ENCODE measurements around the gene SLC12A8.

The SLC12A8 gene

GRCh38 chr3:125186800-125187598 is 25.5 kb downstream of the SLC12A8 start:
- peak in 1 of 56 donors; percentile 9 for DNase-seq

GRCh38 chr3:125186261-125186787 is 26.2 kb downstream of the SLC12A8 start:
- DNase-seq, result peak in 19 of 56 donors; percentile 5 to 58 (median 31)

DNA sequence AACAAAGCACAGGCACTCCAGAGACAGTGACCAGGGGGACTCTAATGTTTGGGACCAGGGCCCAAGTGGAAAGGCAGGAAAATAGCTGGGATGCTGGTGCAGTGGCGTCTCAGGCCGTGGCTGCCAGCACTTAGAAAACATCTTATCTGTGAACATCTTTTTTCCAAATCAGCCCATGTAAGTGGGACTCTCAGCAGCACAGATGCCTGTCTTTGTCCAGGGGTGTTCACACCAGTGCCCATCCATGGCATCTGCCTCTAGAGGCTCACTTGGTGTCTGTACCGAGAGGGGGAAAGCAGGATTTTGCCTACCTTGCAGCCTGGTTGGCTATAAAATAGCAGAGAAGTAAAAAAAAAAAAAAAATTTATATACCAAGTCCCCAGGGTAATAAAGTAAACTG is 26.7 kb downstream of the SLC12A8 start:
- no peak for DNase-seq

DNA sequence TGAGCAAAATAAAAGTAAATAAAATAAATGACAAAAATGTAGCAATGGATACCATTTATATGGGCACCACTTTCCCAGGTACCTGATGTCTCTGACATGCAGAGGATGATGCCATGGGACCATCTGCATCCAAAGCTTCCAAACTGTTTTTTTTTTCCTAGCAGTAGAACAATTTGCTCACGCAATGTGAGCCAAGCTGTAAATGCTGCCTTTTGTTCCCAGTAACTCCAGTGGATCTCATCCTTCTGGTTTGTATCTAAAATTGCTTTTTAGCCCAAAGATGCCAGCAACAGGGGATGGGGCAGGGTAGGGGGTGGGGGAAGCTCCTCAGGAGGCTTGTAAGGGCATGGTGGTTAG is 32.7 kb downstream of the SLC12A8 start:
- no peak for DNase-seq

- DNase-seq, result no peak
These were observed 33.2 kb downstream of the SLC12A8 start for GRCh38 chr3:125179143-125179883.

GRCh38 chr3:125177746-125178145 is 34.8 kb downstream of the SLC12A8 start:
- DNase-seq, result no peak

DNA sequence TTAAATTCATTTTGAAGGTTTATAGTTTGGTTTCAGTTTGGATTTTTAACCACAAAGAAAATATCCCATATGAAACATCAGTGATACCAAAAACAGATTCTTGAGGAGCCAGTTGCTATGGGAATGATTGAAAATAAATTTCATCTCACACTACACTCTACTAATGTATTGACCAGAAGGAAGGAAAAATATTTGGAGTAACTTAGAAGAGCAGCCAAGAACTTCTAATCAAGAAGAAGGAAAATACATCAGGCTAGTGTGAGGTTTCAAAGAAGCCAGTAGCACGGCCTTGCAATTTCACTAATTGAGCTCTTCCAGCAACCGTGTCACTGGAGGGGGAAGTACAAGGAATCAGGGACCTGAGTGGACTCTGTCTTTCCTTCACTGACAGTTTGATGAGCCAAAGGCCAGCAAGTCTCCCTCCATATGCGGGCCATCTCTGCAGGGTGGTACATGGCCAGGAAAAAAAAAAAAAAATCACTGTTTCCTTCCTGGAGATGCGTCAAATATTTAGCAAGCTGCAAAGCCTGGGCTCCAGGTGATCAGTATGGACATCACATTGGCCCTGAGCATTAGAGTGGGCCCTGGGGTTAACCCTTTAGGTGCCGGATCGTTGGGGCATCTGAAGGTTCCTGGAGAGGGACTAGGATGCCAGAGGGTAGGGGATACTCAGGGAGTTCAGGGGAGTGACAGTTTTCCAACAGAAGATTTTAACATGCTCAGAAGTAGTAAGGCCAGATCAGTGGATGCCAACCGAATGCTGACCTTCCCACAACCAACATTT is 37.1 kb downstream of the SLC12A8 start:
- DNase-seq, result no peak

DNA sequence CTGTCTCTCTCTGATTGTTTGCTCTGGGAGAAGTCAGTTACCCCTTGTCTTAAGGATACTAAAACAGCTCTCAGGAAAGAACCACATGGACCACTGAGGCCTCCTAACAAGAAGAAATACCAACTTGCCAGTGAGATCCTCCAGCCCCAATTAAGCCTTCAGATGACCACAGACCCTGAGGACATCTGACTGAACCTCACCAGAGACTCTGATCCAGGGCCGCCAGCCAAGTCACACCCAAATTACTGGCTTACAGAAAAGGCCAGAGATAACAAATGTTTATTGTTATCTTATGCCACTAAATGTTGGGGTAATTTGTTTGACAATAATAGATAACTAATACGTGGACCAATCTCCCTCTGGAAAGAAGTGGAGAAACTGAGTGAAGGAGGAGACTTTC is 40.2 kb downstream of the SLC12A8 start:
- no peak for DNase-seq

DNA sequence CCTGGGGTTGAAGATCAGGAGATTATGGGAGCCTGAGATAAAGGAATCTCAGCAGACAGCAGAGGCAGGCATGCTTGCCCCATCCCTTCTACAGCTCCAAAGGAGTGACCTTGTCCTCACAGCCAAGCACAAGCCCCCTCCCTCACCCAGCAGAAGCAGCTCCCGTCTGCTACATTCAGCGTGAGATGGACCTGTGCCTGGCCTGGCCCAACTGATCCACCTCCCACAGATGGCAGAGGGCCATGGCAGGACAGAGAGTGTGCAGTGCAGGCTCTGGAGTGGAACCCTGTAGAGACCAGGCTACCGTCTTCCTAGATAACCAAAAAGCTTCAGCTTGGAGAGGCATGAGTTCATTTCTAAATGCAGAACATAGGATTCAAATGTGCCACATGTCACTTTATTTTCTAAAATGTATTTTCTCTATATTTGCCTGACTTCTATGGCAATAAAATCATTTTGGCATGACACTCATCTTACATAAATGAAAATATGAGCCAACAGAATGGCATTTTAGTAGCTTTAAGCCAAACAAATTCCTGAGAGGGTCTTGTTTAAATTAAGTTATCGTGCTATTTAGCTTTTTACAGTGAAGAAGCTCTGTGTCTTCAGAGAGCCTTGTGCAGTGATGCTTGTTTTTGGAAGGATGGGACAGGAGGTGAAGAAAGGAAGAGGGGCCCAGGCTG is 43.7 kb downstream of the SLC12A8 start:
- no peak for DNase-seq

DNA sequence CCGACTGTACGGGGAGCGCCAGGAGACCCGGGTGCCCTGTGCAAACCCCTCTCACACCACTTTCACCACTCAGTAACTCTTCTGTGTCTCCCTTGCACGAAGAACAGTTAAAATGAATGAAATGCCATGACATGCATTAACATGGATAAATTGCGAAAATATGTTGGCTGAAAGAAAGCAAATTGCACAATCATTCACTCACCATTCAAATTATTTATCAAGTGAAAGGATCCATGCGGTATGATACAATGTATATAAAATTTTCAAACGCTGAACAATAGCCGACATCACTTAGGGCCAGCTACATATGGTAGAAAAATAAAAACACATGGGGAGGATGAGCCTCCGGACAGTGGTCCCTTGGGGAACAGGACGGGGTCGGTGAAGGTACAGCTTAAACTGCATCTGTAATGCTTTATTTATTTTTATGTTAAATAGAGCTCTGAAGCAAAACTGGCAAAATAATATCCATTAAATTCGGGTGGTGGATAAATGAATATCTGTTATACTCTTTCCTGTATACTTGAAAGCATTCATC is 45.9 kb downstream of the SLC12A8 start:
- DNase-seq, result no peak

- DNase-seq, result no peak
These were observed 46.5 kb downstream of the SLC12A8 start for GRCh38 chr3:125165948-125166553.

DNA sequence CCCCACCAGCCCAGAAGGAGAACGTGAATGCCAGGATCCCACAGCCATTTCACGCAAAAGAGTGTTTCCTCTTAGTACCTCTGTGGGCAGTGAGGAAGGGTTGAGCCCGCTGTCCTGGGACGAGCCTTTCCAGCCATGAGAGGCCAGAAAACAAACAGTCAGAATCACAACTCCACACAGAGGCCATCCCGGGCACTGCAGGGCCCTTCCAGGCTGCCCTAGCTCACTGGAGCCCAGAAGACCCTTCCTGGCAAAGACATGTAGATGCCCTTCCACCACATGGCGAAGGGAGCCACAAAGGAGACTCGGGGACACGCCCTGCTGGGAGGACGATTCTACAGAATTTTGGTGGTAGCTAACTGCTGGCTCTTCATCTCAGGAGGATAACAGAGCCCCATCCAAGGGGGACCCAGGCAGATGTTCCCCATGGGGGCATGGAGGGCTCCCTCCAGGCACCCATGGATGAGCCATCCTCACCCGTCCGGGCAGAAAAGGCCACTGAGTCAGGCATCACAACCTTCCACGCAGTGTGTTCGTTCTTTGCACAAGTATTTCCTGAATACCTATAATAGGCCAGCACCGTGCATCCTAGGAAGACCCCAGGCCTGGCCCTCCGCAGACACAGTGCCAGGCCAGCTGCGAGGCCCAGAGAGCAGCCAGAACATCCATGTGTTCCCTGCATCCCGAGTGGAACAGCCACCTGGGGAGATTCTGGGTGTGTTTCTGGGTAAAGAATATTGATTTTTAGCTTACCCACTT is 47.2 kb downstream of the SLC12A8 start:
- peak in 11 of 56 donors; percentile 19 to 48 (median 27) for DNase-seq

DNA sequence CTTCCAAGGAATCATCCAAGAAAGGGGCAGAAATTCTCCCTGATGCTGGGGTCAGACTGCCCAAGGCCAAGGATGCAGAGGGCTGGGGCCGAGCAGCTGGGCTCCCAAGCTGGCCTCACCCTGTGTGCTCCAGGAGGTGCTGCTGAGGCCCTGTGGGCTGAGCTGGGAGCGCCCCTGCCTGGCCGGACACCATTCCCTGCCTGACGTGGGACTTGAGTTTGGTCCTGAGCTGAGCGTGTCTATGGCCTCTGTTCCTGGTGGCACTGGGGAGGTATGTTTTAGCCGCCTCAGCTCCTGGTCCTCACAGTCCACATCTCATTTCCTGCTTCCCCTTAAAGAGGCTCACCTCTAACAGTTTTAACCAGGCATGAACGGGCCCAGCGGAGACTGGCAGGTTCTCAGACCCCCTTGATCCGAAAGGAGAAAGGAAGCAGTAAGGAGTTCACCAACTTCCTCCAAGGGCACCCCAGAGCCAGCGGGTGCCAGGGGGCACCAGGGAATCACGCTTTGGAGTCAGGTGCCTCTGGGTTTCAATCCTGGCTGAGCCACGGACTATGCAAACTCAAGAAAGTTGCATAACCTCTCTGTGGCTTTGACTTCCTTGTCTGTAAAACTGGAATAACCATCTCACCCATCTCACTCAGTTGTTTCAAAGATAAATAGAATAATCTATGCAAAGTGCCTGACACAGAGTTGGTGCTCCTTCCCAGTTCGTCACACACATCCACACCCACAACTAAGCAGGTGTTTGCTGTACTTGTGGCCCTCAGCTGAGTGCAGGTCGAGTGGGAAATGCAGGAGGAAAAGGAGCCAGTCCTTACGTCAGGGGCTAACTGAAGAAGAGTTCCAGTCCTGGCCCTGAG is 48.6 kb downstream of the SLC12A8 start:
- DNase-seq, result peak in 2 of 56 donors; percentile 15 to 18

GRCh38 chr3:125161607-125162219 is 50.8 kb downstream of the SLC12A8 start:
- no peak for DNase-seq

GRCh38 chr3:125160606-125161371 is 51.8 kb downstream of the SLC12A8 start:
- DNase-seq, result no peak

- no peak for DNase-seq
These were observed 55.4 kb downstream of the SLC12A8 start for GRCh38 chr3:125157183-125157582.

DNA sequence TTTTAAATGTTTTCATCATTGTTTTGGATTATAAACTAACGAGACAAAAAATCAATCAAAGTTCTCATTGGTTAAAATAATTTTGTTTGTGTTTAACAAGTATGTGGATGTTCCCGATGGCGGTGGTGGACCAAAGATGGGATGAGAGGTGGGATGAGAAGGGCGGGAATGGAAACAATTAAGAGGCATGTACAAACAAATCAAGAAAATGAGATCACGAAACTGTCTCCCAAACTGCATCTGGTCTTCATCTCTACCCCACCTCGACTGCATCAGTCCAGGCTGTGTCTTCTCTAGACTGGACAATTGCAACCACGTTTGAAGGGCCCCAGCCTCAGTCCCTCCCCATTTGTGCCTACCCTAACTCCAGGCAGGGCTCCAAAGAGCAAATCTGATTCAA is 56.1 kb downstream of the SLC12A8 start:
- no peak for DNase-seq
